Left ventricle myocardium inferior (tissue), 1 donor: Measurements from ENCODE around the gene LRP4. TPM values are rescaled to one million over a fixed set of nuclear protein-coding genes. Genes with fewer than 3 reads are reported as not detected.
A peak's percentile ranks its signal among the peaks of the same experiment; 100 is the strongest.
"Not testable (repeated sequence)": the region's sequence is repeated elsewhere in the genome, so short reads cannot be mapped to it uniquely, and the experiment has no call there.

Source experiments
- DNase-seq: peaks from one replicate; pipeline ENCODE4 v3.0.0-alpha.2; 2020
- H3K27ac ChIP-seq: fragments of 200-600 bp; replicated peaks from 2 replicates; pipeline ENCODE4 v1.8.0; 2021
- H3K27me3 ChIP-seq: fragments of 200-600 bp; 2 replicates; pipeline ENCODE4 v1.8.0; 2021; ENCODE audit warnings: low read depth
- H3K36me3 ChIP-seq: fragments of 200-600 bp; 2 replicates; pipeline ENCODE4 v1.8.0; 2021
- H3K4me1 ChIP-seq: fragments of 200-600 bp; 2 replicates; pipeline ENCODE4 v1.8.0; 2021
- H3K4me3 ChIP-seq: fragments of 200-600 bp; 2 replicates; pipeline ENCODE4 v1.8.0; 2021; ENCODE audit warnings: mild to moderate bottlenecking, moderate library complexity
- H3K9me3 ChIP-seq: fragments of 200-600 bp; replicated peaks from 2 replicates; pipeline ENCODE4 v1.8.0; 2021
- intact Hi-C: fragments of 100-400 bp; cut with micrococcal nuclease; formaldehyde crosslinking; loops from one replicate; pipeline ENCODE4 v1.11.0; 2022
- total RNA-seq: library from RNA; stranded (reverse); fragmentation: NEBNext Ultra II Directional; extraction: Animal tissue kit (Norgen Biotek cat#: 25700); gene quantifications from one replicate; pipeline ENCODE4 v1.2.1, GENCODE V29; 2021
- TF ChIP-seq, protein P1 (sequence below): fragments of 200-600 bp; IDR thresholded peaks from 2 replicates; pipeline ENCODE4 v1.8.0; 2021; ENCODE audit warnings: antibody characterized with exemption, mild to moderate bottlenecking, borderline replicate concordance
- donor health status: DM: no; HTN: yes; CAD: no; lungs with severe emphysema.

LRP4 gene
- total RNA-seq, 1 donor from 2014 or later, result 22.0 TPM

- Histone ChIP-seq H3K4me1 (no peaks in the 10 kb centered on the region), H3K9me3 (no peaks in the 10 kb centered on the region), H3K27ac (no peak overlapping the region), H3K36me3 (no peaks in the 10 kb centered on the region), H3K27me3 (peaks cover 18% of the 10 kb centered on the region), H3K4me3 (no peak overlapping the region)
- no peak for DNase-seq
- intact Hi-C loops, result no loop called here
- TF ChIP-seq, protein P1, sequence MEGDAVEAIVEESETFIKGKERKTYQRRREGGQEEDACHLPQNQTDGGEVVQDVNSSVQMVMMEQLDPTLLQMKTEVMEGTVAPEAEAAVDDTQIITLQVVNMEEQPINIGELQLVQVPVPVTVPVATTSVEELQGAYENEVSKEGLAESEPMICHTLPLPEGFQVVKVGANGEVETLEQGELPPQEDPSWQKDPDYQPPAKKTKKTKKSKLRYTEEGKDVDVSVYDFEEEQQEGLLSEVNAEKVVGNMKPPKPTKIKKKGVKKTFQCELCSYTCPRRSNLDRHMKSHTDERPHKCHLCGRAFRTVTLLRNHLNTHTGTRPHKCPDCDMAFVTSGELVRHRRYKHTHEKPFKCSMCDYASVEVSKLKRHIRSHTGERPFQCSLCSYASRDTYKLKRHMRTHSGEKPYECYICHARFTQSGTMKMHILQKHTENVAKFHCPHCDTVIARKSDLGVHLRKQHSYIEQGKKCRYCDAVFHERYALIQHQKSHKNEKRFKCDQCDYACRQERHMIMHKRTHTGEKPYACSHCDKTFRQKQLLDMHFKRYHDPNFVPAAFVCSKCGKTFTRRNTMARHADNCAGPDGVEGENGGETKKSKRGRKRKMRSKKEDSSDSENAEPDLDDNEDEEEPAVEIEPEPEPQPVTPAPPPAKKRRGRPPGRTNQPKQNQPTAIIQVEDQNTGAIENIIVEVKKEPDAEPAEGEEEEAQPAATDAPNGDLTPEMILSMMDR, result no peak
Observed at GRCh38 chr11:46930089-46930488, 11.7 kb upstream of the LRP4 start.

GRCh38 chr11:46928701-46929100, 10.4 kb upstream of the LRP4 start:
- peaks cover 18% of the 10 kb centered on the region for H3K27me3 ChIP-seq
- H3K4me1 ChIP-seq, H3K9me3 ChIP-seq, H3K36me3 ChIP-seq, H3K4me3 ChIP-seq, intact Hi-C loops, H3K27ac ChIP-seq, DNase-seq: not testable (repeated sequence)

- H3K27ac ChIP-seq, H3K4me3 ChIP-seq, H3K36me3 ChIP-seq, H3K4me1 ChIP-seq, intact Hi-C loops, H3K9me3 ChIP-seq, DNase-seq: not testable (repeated sequence)
- H3K27me3 ChIP-seq, result peaks cover 18% of the 10 kb centered on the region
Observed at GRCh38 chr11:46927928-46928327, 9.6 kb upstream of the LRP4 start.

DNA sequence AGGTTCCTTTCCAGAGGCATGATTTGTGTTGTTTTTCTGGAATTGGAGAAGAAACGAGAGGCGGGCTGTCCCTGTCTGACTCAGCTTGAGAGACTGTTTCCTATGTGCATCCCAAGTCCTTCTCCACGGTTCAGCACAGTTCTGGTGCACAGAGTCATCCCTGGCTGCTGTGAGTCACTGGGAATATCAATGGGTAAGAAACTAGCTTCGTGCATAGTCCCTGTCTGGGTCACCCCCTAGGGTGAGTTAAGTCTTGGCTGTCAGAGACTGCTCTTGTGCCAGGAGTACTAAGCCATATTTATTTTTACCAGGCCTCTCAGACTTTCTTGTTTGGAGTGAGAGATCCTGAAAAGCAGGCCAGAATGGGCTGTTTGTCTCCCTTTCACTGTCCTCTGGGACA, 2.4 kb upstream of the LRP4 start:
- TF ChIP-seq, protein P1, result no peak
- intact Hi-C loops, result no loop called here
- H3K27ac ChIP-seq, result peak overlapping the region; percentile 76
- H3K27me3 ChIP-seq, result peaks cover 22% of the 10 kb centered on the region
- H3K9me3 ChIP-seq, result no peaks in the 10 kb centered on the region
- DNase-seq, result no peak
- H3K4me3 ChIP-seq, result no peak overlapping the region
- H3K36me3 ChIP-seq, result no peaks in the 10 kb centered on the region
- peaks cover 53% of the 10 kb centered on the region for H3K4me1 ChIP-seq

- Histone ChIP-seq H3K27me3 (peaks cover 22% of the 10 kb centered on the region), H3K27ac (peak overlapping the region; percentile 67)
- intact Hi-C loops, result no loop called here
Observed at GRCh38 chr11:46918788-46919513, 601 bp upstream of the LRP4 start.

GRCh38 chr11:46917762-46918082, 628 bp downstream of the LRP4 start:
- DNase-seq, result no peak
- H3K9me3 ChIP-seq, result no peaks in the 10 kb centered on the region
- peaks cover 83% of the 10 kb centered on the region for H3K4me1 ChIP-seq
- H3K36me3 ChIP-seq, result no peaks in the 10 kb centered on the region
- TF ChIP-seq, protein P1, result no peak
- peaks cover 22% of the 10 kb centered on the region for H3K27me3 ChIP-seq
- H3K4me3 ChIP-seq, result peak overlapping the region; percentile 84
- peak overlapping the region; percentile 91 for H3K27ac ChIP-seq
- intact Hi-C loops, result no loop called here

More at GRCh38 chr11:46918788-46919513, 601 bp upstream of the LRP4 start:
- TF ChIP-seq, protein P1, result no peak
- DNase-seq, result no peak
- H3K4me1 ChIP-seq, result peaks cover 71% of the 10 kb centered on the region
- H3K36me3 ChIP-seq, result no peaks in the 10 kb centered on the region
- no peaks in the 10 kb centered on the region for H3K9me3 ChIP-seq
- H3K4me3 ChIP-seq, result peak overlapping the region; percentile 84
